Measurements from ENCODE around the gene EXOC3L4.

Gene EXOC3L4

DNA sequence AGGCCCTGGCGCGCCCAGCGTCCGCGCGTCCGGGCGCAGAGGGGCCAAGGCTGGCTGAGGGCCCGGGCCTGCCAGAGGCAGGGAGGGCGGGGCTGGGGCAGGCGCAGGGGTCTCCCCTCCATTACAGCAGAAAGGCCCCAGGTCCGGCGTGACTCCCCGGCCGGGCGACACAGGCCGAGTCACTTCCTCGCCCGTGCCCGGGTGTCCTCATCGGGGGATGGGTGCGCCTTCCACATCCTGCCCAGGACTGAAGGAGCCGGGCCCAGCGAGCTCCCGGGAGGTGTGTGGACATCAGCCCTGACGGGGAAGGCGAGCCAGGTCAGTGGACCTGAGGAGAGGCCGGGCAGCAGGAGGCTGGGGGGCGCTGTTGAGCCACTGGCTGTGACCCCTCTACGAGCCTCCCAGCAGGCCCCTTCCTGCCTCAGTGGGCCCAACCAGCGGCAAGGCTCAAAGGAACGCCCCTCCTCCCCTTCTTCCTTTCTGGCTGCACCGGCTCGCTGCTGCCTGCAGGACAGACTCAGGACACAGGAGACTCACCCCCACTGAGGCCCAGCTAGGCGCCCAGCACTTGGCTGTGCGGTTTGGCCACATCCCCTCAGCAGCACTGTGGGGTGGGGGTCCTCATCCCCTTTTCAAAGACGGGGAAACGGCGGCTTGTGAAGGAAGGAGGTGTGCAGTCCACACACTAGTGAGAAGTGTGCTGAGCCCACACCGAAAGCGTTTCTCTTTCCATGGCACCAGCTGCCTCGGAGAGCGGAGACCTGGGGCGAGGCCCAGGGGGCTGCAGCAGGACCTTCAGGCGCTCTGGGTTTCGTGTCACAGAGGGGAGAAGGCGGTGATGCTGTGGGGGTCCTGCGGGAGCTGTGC lies 29.3 kb downstream of the EXOC3L4 start:
- DNase-seq = no peak

DNA sequence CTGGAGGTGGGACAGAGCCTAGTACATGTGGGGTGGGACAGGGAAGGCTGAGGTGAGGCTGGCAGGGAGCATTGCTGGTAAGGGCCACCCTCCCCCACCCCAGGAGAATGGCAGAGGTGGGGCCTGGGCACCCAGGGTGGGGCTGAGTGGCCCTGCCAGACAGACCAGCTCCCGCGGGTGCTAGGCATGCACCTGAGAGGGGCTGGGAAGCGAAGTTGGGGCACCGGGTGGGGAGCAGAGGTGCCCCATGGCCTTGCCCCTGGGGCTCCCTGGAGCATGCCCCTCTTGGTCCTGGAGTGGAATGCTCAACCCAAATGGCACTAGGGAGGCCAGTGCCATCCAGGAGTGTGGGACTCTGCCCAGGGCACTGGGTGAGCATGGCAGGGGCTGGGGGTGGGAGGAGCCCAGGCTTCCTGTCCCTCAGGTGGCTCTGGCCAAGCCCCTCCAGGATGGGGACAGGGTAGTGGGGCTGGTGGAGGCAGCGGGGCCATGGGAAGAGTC lies 30.0 kb downstream of the EXOC3L4 start:
- DNase-seq = no peak

DNA sequence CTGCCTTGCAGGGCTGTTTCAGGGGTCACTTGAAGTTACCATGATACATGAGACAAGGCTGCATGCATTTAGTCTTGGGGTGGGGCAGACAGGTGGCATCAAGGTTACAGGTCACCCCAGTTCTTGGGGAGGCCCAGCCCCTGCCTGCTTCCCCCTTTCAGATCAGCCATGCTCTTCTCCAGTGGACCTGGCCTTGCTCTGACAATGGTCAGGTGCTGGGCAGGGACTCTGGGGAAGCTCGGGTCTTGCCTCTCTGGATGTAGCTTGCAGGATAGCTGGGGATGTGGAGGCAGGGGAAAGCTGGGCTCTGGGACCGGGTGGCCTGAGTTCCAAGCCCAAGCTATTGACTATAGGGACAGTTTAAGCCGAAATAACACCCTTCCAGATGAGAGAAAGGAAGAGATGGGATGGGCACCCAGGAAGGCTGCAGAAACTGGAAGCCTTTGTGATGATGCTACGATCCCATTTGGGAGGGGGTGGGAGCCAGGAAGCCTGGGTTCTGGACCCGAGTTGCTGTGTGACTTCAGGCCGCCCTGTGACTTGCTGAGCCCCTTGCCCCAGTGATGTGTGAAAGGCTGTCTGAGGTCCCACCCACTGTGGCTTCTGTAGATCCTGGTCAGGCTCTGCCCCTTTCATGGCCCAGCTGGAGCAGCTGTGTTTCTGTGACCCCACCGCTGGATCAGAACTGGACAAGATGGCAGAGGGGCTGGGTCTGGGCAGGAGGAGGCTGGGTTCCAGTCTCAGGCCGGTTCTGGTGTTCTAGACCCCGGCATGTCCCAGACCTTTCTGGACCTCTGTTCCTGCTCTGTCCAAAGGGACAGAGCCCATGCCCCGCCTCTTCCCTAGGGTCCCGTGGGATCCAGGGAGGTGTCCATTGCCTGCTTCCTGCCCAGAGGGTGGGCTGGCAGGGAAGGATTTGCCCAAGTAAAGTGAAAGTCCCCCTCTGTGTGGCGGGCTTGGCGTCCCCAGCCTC lies 30.9 kb downstream of the EXOC3L4 start:
- no peak for DNase-seq

DNA sequence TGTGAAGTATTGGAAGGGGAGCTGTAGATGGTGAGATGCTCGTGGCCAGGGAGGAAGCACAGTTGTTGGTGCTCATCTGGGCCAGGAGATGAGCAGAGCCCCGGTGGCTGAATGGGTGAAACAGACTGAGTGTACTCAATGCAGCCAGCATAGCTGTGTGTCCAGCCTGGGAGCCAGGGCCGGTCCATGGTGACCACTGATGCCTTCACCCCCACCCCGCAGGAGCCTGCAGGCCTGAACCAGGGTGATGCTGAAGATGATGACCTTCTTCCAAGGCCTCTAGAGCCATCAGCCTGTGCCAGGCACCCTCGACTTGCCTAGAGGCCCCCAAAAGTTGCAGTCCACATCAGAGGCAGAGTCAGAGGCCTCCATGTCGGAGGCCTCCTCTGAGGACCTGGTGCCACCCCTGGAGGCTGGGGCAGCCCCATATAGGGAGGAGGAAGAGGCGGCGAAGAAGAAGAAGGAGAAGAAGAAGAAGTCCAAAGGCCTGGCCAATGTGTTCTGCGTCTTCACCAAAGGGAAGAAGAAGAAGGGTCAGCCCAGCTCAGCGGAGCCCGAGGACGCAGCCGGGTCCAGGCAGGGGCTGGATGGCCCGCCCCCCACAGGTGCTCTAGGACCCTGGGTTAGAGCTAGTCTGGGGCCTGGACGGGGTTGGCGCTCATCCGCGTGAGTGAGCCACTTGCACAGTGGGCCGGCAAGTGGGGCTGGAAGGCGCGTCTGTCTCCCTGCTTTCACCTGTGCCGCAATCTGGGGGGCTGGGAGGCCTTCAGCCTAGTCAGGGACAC lies 31.8 kb downstream of the EXOC3L4 start:
- DNase-seq = no peak

DNA sequence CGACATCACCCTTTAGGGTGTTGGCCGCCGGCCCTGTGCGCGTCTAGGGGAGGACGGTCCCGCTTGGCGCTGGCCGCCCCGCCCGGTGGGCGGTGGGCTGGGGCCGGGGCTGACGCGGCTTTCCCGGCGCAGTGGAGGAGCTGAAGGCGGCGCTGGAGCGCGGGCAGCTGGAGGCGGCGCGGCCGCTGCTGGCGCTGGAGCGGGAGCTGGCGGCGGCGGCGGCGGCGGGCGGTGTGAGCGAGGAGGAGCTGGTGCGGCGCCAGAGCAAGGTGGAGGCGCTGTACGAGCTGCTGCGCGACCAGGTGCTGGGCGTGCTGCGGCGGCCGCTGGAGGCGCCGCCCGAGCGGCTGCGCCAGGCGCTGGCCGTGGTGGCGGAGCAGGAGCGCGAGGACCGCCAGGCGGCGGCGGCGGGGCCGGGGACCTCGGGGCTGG lies 32.4 kb downstream of the EXOC3L4 start:
- no peak for DNase-seq

DNA sequence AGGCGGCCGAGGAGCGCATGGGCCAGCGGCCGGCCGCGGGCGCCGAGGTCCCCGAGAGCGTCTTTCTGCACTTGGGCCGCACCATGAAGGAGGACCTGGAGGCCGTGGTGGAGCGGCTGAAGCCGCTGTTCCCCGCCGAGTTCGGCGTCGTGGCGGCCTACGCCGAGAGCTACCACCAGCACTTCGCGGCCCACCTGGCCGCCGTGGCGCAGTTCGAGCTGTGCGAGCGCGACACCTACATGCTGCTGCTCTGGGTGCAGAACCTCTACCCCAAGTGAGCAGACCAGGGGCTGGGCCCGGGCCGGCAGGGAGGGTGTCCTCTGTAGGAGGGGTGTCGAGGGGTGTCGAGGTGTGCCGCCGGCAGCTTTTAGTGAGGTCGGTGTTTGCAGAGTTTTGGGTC lies 32.8 kb downstream of the EXOC3L4 start:
- DNase-seq = no peak

DNA sequence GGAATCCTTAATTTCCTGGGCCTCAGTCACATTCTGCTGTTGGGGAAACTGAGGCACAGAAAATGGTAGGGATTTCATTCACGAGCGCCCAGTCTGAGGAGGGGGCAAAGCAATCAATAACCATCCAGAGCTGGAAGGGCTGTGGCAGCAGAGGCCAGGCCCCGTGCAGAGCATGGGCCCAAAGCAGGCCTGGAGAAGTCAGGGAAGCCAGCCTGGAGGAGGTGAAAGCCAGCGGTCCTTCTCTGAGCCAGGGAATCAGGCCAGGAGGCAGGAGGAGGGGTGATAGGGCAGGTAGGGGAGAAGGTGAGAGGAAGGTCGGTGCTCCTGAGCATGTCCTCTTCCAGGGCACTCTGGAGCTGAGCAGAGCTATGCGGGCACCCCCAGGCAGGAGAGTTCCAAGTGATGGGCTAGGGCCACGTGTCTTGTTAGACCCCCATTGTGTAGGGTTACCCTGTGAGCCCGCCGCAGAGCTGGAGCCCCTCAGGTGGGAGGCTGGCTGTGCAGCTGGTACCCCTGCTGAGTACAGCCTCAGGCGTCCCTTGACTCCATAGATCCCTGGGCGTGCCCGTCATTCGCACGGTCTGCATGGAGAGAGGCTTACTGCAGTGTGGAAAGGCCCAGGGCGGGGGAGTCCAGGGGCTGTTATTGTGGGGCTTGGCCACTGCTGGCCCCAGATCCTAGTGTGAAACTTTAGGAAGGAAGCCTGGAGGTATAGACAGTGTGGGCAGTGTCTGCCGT lies 33.5 kb downstream of the EXOC3L4 start:
- DNase-seq = no peak

DNA sequence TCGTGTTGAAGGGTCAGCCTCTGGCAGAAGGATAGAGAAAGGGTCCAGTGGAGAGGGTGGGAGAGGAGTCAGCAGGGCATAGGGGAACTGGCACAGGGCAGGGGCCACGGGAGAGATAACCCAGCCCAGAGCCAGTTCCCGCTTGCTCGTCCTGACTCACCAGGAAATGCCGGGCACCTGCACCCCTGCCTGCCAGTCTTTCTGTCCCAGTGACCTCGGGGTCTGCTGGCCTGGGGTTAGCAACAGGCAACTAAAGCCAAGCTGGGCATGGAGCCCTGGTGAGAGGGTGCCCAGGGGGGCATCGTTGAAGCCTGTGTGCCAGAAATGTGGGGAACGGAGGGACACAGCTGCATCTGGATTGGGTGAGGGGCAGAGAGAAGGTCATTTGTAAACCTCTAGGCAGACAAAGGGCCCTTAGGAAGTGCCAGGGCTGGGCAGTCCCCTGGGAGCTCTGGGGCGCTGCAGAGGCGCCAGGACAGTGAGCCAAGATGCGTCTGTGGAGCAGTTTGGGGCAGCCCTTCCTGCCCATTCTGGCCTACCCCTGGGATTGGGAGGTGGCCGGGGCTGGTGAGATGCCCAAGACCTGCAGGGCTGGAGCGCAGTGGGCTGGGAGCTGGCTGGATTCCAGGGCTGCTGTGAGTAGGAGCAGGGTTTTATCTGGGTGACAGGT lies 34.2 kb downstream of the EXOC3L4 start:
- no peak for DNase-seq

DNA sequence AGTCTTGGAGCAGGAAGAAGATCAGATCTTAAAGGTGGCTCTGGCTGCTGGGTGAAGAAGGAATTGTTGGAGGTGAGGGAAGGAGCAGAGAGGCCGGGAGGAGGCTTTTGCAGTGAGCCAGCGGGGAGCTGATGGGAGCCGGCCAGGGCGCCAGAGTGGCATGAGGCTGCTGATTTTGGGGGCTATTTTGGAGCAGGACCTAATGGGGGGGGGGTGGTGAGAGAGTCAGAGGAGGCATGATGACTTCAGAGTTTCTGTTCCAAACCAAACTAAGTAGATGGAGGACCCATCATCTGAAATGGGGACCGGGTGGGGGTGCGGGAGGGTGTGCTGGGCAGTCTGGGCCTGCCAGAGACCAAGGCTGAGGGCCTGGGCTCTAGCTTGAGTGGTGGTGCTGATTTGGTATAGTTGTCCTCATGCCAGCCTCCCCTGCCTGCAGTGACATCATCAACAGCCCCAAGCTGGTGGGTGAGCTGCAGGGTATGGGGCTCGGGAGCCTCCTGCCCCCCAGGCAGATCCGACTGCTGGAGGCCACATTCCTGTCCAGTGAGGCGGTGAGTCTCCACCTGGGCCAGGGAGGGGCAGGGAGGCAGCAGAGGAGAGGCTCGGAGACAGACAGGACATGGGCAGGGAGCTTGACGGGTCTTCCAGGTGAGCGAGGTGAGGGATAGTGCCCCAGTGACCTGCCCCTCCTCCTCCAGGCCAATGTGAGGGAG lies 34.9 kb downstream of the EXOC3L4 start:
- no peak for DNase-seq

DNA sequence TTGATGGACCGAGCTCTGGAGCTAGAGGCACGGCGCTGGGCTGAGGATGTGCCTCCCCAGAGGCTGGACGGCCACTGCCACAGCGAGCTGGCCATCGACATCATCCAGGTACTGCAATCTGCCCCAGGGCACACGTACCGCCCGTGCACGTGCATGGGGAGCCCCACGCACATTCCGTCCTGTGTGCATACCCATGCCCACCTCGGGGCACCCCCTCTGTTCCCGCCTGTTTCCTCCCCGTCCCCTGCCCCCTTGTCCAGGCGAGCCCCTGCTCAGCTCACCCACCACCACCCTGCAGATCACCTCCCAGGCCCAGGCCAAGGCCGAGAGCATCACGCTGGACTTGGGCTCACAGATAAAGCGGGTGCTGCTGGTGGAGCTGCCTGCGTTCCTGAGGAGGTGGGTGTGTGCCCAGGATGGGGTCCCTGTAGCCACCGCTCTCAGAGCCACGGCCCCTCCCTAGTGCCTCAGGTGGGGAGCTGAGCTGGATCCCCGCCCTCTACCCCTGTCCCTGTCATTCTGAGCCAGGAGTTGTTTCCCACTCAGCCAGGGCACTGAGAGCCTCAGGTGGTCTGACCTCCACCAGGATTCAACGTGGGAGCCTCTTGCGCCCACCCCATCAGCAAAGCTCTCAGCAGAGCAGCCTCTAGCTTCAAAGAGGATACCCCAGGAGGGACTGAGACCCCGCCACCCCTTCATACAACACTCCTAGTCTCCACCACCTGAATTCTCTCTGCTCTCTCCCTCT lies 35.7 kb downstream of the EXOC3L4 start:
- no peak for DNase-seq

DNA sequence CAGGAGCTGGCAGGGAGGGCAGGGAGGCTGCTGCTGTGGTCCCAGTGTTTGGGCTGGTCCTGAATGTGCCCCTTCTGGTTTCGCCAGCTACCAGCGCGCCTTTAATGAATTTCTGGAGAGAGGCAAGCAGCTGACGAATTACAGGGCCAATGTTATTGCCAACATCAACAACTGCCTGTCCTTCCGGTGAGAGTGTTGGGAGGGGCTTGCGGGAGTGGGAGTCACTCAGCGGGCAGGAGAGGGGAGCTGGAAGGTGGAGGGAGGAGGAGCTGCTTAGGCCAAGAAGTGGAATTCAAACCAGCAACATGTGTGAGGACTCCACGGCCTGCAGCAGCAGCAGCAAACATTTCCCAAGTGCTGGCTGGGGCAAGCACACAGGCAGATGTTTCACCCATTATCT lies 36.4 kb downstream of the EXOC3L4 start:
- DNase-seq = no peak

DNA sequence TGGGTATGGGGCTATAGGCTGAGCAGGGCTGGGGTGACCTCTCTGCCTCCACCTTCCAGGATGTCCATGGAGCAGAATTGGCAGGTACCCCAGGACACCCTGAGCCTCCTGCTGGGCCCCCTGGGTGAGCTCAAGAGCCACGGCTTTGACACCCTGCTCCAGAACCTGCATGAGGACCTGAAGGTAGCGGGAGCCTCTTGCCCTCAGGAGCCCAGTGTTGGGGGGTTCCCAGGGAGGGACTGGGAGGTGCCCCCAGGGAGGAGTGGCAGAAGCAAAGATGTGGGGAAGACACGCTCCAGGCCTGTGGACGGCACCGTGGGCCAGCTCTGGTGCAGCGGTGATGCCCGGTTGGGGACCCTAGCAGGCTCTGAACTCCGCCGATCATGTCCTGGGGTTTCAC lies 37.1 kb downstream of the EXOC3L4 start:
- no peak for DNase-seq

DNA sequence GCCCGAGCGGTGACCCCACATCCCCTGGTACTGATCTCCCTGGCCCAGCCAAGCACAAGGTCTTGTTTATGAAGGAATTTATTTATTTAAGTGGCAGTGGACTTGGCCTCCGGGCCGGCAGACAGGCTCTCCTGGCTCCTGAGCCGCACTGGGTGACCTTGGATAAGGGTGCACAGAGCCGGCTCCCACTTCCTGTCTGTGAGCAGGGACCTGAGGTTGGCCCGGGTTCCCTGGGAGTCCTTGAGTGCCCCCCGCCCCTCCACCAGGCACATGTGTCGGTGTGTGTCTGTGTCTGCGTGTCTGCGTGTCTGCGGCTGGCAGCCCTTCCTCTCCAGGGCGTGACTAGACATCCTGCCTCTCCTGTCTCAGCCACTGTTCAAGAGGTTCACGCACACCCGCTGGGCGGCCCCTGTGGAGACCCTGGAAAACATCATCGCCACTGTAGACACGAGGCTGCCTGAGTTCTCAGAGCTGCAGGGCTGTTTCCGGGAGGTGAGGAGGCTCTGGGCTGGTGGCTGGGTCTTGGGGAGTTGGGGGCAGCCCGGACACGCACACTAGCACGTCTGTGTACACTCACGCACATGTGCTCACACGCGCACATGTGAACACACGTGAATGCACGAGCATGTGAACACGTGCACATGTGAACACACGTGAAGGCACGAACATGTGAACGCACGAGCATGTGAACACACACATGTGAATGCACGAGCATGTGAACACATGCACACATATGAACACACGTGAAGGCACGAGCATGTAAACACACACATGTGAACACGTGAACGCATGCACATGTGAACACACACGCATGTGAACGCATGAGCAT lies 38.1 kb downstream of the EXOC3L4 start:
- DNase-seq = no peak

DNA sequence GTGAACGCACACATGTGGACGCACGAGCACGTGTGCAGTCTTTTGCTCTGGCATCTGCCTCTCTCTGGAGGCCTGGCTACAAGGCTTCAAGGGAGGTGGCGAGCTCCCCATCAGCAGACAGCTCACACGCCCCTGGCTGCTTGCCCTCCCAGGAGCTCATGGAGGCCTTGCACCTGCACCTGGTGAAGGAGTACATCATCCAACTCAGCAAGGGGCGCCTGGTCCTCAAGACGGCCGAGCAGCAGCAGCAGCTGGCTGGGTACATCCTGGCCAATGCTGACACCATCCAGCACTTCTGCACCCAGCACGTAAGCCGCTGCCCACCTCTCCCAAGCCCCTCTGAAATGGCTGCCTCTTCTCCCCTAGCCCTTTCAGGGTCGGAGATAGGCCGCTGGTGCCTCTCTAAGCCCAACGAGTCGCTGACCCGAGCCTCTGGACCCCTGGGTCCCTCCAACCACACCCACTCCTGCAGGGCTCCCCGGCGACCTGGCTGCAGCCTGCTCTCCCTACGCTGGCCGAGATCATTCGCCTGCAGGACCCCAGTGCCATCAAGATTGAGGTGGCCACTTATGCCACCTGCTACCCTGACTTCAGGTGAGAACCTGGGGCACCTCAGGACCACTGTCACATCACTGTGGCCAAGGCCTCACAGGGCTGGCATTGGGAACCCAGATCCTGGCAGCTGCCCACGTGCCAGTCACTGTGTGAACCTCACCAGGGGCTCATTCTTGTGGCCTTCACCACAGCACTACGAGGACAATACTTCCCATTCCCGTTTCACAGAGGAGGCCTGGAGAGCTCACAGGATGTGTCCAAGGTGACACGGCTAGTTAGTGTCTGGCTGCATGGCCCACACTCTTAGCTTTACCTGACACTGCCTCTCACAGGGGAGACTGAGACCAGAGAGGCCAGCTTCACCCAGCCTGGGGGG lies 39.0 kb downstream of the EXOC3L4 start:
- DNase-seq = no peak

DNA sequence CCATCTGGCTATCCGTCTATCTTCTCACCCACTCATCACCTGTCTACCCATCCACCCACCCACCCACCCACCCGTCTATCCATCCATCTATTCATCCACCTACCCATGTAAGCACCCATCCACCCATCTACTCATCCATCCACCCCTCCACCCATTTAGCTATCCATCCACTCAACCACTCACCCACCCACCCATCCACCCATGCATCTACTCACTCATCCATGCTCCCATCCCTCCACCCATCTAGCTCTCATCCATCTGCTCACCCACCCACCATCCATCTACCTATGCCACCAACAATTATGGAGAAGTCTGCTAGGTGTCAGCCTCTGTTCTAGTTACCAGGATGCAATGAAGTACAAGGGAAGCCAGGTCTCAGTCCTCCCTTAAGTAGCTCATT lies 39.9 kb downstream of the EXOC3L4 start:
- no peak for DNase-seq

DNA sequence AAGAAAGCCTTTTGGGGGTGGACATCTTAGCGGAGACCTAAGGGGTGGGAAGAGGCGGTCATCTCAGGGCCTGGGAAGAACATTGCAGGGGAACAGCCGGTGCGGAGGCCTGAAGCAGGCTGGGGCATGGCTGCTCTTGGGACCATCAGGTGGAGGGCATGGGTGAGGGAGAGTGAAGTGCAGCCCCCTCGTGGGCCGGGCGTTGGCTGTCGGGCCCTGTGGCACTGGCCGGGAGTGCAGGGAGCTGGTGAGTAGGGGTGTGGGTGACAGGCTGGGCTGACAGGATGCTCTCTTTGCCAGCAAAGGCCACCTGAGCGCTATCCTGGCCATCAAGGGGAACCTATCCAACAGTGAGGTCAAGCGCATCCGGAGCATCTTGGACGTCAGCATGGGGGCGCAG lies 40.4 kb downstream of the EXOC3L4 start:
- DNase-seq = no peak

DNA sequence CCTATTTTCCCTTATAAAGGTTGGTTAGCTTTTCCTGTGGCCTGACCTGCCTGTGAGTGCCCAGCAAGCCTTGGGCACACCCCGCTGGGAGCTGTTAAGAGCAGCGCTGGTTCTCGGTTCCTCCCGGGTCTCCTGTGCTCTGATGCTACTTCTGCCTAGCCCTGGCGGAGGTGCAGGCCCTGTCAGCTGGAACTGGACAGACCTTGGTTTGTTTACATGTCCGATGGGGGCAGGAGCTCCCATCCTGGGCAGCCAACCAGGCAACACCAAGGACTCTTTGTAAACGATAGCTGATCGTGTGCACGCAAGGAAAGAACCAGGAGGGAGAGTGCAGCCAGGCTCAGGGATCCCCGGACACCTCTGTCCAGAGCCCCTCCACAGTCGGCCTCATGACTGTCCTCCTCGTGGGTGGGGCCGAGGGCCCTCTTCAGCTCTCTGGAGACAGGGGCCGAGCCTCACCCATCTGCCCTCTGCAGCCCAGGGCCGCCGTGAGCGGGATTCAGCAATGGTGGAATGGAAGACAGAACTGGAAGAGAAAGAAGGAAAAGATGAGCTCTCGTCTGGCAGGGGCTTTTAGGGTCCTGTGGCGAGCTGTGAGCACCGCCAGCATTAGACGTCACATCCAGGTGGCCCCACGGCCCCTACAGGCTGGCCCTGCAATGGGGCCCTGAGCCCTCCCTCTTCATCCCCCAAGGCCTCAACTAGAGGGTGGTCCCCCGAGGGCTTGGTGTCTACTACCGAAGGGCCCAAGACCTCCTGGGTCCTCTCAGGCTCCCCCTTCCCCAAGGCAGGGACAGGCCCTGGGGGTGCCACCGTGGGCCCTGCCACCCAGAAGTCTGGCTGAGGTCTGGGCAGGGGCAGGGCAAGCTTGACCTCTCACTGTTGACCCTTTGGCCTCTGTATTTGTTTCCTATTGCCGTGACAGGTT lies 41.1 kb downstream of the EXOC3L4 start:
- no peak for DNase-seq

Measured in CD4-positive, alpha-beta T cell treated with Interleukin-17A for 4 hours (primary cell).